Colonic mucosa (tissue), 4 donors: ENCODE data around the gene FAM200A. TPM values are rescaled to one million over a fixed set of nuclear protein-coding genes. Genes with fewer than 3 reads are reported as not detected.

Source experiments
- DNase-seq: peaks from one replicate; pipeline ENCODE4 v3.0.0-alpha.2; 2020
- H3K27ac ChIP-seq: fragments of 200-600 bp; one replicate; pipeline ENCODE4 v1.8.0; 2021
- H3K27me3 ChIP-seq: fragments of 200-600 bp; one replicate; pipeline ENCODE4 v1.8.0; 2021
- H3K36me3 ChIP-seq: fragments of 200-600 bp; one replicate; pipeline ENCODE4 v1.8.0; 2021
- H3K4me1 ChIP-seq: fragments of 200-600 bp; one replicate; pipeline ENCODE4 v1.8.0; 2021; ENCODE audit warnings: mild to moderate bottlenecking
- H3K4me3 ChIP-seq: fragments of 200-600 bp; one replicate; pipeline ENCODE4 v1.8.0; 2021
- H3K9ac ChIP-seq, 2 donors: one replicate each; pipeline ENCODE4 v1.7.0; 2013; ENCODE audit warnings: control low read depth in 2 of 2, low read depth in 2 of 2, low read length in 2 of 2
- H3K9me3 ChIP-seq: fragments of 200-600 bp; one replicate; pipeline ENCODE4 v1.8.0; 2021
- intact Hi-C: fragments of 100-400 bp; cut with DNase I; formaldehyde crosslinking; loops from one replicate; pipeline ENCODE4 v1.14.1; 2022
- total RNA-seq, 2 donors: library from RNA; stranded (reverse); fragmentation: NEBNext Ultra II Directional in 1 of 2; extraction: Animal tissue kit (Norgen Biotek cat#: 25700) in 1 of 2; gene quantifications; one replicate each; pipeline ENCODE4 v1.2.1, GENCODE V29; 2021
- TF ChIP-seq, protein P1 (sequence below): fragments of 200-600 bp; IDR thresholded peaks from one replicate; pipeline ENCODE4 v1.8.0; 2022; ENCODE audit warnings: antibody characterized with exemption, mild to moderate bottlenecking
- donor health status: healthy.
- donor health status: DM: no; HTN: no; CAD: no.
- donor health status: DM: no; HTN: no; CAD: no.

Gene FAM200A
- total RNA-seq, 2 donors from 2014 or later, result 4.1 to 5.0 TPM

DNA sequence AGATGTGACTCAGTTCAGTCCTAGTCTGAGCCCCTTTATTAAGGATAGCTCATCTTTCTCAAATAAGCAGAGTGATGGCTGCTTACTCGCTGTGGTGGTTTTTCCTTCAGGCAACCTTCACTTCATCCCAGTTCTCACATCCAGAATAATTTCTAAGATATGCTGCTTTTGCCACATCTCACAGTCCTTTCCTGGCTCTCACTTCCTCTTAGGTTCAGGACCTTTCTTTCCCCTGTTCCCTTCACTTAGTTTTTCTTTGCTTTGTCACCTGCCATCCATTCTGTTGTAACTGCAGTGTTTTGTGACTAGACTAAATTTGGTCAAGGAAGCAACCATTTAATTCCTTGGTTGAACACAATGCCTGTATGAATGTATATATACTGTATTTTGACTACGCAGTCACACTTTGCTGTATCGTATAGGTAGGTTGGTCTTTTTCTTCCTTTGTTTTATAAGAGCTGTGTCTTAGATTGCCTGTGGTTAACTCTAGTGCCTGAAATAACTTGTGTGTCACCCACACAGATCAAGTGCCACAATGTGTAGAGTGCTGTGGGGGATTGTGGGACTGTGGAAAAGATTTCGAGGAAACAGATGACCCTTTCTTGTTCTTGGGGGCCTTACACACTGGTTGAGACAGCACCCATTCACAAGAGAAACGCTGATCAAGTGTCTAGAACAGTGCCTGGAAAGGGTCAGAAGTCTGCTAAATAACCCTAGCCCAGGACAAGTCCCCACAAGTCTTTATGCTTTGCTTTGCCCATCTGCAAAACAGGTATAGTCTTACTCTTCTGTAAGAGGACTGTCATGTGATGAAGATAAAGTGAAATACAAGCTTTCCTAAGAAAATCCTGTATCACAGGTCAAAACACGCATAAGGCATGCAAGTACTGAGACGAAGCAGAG lies 9.2 kb upstream of the FAM200A start:
- H3K4me3 ChIP-seq, result no peak overlapping the region
- H3K36me3 ChIP-seq, result peaks cover 9% of the 10 kb centered on the region
- H3K4me1 ChIP-seq, result no peaks in the 10 kb centered on the region

DNA sequence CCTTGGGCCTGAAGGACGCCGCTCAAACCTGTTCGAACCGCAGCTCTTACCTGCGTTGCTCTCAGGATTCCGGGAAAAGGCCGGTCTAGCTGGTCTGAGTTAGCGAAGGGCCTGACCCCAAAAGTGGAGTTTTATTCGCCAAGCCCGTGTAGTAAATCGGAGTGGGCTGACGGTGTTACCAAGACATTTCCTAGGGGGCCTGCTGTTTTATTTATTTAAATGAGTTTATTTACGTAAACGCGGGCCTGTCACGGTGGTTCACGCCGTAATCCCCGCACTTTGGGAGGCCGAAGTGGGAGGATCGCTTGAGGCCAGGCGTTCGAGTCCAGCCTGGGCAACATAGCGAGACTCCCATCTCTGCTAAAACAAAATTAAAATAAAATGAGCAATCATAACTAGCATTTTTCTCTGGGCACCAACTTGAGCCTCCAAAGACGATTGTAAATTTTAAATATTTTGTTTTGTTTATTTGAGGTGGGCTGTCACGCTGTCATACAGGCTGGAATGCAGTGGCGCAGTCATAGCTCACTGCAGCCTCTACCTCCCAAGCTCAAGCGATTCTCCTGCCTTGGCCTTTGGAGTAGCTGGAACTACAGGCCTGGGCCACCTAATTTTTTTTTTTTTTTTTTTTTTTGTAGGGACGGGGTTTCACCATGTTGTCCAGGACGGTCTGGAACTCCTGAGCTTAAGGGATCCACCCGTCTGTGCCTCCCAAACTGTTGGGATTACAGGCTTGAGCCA lies 7.4 kb upstream of the FAM200A start:
- Histone ChIP-seq H3K27me3 (no peaks in the 10 kb centered on the region), H3K27ac (peak overlapping the region; percentile 98), H3K9me3 (no peaks in the 10 kb centered on the region), H3K4me3 (peak overlapping the region; percentile 75), H3K4me1 (no peaks in the 10 kb centered on the region), H3K9ac (peak overlapping the region; percentile 80 to 99), H3K36me3 (peaks cover 9% of the 10 kb centered on the region)
- intact Hi-C loops, result loop anchor here (10.0 kb wide), 1 partner anchor 55 kb away; the partner anchor contains the start of genes ZKSCAN5 and ZNF394
- TF ChIP-seq, protein P1, sequence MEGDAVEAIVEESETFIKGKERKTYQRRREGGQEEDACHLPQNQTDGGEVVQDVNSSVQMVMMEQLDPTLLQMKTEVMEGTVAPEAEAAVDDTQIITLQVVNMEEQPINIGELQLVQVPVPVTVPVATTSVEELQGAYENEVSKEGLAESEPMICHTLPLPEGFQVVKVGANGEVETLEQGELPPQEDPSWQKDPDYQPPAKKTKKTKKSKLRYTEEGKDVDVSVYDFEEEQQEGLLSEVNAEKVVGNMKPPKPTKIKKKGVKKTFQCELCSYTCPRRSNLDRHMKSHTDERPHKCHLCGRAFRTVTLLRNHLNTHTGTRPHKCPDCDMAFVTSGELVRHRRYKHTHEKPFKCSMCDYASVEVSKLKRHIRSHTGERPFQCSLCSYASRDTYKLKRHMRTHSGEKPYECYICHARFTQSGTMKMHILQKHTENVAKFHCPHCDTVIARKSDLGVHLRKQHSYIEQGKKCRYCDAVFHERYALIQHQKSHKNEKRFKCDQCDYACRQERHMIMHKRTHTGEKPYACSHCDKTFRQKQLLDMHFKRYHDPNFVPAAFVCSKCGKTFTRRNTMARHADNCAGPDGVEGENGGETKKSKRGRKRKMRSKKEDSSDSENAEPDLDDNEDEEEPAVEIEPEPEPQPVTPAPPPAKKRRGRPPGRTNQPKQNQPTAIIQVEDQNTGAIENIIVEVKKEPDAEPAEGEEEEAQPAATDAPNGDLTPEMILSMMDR, result no peak
- no peak for DNase-seq

More for the DNA sequence above, 9.2 kb upstream of the FAM200A start:
- TF ChIP-seq, protein P1, result no peak
- intact Hi-C loops, result no loop called here
- Histone ChIP-seq H3K9me3 (no peaks in the 10 kb centered on the region), H3K9ac (no peak overlapping the region), H3K27me3 (no peaks in the 10 kb centered on the region), H3K27ac (no peak overlapping the region)
- no peak for DNase-seq

DNA sequence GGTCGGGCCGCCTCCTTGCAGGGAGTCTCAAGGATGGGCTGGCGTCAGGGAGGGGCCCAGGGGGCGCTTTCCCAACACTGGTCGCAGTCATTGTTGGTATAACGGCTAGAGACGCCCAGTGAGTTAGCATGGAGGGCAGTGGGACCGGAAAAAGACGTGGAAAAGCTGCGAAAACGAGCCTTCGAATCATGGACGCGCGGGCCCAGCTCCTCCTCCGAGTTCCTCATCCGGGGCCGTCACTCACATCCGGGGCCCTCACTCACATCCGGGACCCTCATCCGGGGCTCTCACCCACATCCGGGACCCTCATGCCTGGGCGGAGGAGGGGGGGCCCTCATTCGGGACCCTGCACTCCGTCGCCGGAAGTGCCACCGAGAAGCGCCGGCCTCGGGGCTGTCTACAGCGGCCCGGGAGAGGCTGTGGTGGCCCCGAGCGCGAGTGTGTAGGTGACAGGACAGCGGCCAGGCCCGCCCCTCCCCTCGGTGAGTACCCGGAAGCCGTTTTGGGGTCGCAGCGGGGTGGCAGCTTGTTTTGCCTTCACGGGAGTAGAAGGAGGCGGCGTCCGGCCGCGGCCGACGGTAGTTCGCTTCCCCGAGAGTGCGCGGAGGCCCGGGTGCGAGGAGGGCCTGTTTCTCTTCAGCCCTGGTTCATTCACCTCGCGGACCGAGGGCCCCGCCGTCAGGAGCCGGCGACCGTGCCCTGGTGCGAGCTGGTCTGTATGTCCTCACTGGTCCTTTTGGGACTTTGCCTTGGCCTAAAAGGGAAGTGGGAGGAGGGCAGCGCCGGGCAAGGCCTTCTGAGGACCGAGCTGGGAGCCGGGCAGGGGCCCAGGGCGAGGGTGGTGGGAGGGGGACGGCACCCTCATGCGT lies 6.6 kb upstream of the FAM200A start, which contains the start of gene ZNF655:
TSS of gene ZNF655 (plus strand) at position 337 of the 869 bp plus-strand sequence. CDS start 1,918 bp downstream, outside the sequence.
- Histone ChIP-seq H3K4me1 (no peaks in the 10 kb centered on the region), H3K36me3 (peaks cover 3% of the 10 kb centered on the region)
- intact Hi-C loops, result loop anchor here (10.0 kb wide), 1 partner anchor 54 kb away; the partner anchor contains the start of genes ZKSCAN5 and ZNF394

DNA sequence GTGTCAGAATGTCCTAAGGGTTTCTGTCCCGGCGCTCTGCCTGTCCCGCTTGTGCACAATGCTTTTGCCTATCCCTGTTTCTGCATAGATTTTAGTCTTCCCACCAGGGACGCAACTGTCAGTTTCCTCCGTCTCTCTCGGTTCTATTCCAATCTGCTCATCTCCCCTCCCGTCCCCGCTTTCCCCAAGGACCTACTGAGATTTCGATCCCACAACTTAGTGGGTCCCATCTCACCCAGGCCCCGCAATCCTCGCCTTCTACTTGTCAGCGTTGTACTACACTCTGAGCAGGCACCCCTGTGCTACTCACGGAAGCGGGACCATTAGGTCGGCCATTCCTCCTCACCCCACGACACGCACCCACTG lies 6.0 kb upstream of the FAM200A start:
- Histone ChIP-seq H3K4me1 (no peaks in the 10 kb centered on the region), H3K4me3 (peak overlapping the region; percentile 75), H3K27ac (peak overlapping the region; percentile 98), H3K27me3 (no peaks in the 10 kb centered on the region), H3K36me3 (peaks cover 3% of the 10 kb centered on the region), H3K9ac (peak overlapping the region; percentile 80 to 99), H3K9me3 (no peaks in the 10 kb centered on the region)
- no peak for DNase-seq
- intact Hi-C loops, result loop anchor here (10.0 kb wide), 1 partner anchor 53 kb away; the partner anchor contains the start of genes ZKSCAN5 and ZNF394
- TF ChIP-seq, protein P1, result no peak

More for the DNA sequence above, 6.6 kb upstream of the FAM200A start, which contains the start of gene ZNF655:
- Histone ChIP-seq H3K9me3 (no peaks in the 10 kb centered on the region), H3K27ac (peak within 1 kb of the TSS; percentile 98), H3K9ac (peak within 1 kb of the TSS; percentile 80 to 99), H3K27me3 (no peaks in the 10 kb centered on the region), H3K4me3 (peak within 1 kb of the TSS; percentile 75)
- peak; percentile 87 for DNase-seq
- TF ChIP-seq, protein P1, result no peak
